ENCODE measurements around the gene MXI1.

GRCh38 chr10:110218632-110219031 is 11.2 kb downstream of the MXI1 start:
- TF ChIP-seq EP300 (IDR thresholded peaks at IDR 0.05) (no peak), CTCF (IDR thresholded peaks at IDR 0.05) (no peak)
